T47D (cell line): Measurements from ENCODE around the gene TOR1A.

Experiments used
- DNase-seq, 2 experiments: peaks; one replicate each; pipeline versions ENCODE4 v3.0.0 to v3.0.0-alpha.2; 2011 to 2012; ENCODE audit warnings: low read depth in 1 of 2, low spot score in 1 of 2
- JUND ChIP-seq: IDR thresholded peaks from 2 replicates; pipeline ENCODE4 v1.6.1; 2012; ENCODE audit warnings: low read depth
- in situ Hi-C: cut with HindIII; loops from 2 replicates; pipeline ENCODE4 v1.10.0; 2016; ENCODE audit warnings: low sequenced_read_pairs, low pct_unique_long_range_greater_than_20kb

TOR1A gene

GRCh38 chr9:129863059-129863690, 39.2 kb upstream of the TOR1A start:
- in situ Hi-C loops, result no loop called here
- no peak for TF ChIP-seq JUND
- no peak for DNase-seq

DNA sequence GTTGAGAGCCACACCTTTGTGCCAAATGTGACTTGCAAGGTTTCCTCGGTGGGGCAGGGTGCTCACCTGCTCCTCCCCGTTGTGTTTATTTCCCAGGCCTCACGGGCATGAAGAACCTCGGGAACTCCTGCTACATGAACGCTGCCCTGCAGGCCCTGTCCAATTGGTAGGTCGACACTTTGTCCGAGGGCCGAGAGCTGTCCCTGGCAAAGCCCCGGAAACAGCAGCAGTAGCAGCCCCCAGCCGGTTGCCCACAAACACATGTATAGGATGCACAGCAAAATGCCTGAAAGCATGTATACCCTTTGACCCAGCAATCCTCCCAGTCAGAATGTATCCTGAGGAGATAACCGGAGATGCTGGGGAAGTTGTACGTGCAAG, 37.5 kb upstream of the TOR1A start:
- no peak for TF ChIP-seq JUND
- in situ Hi-C loops, result no loop called here
- DNase-seq, result no peak

DNA sequence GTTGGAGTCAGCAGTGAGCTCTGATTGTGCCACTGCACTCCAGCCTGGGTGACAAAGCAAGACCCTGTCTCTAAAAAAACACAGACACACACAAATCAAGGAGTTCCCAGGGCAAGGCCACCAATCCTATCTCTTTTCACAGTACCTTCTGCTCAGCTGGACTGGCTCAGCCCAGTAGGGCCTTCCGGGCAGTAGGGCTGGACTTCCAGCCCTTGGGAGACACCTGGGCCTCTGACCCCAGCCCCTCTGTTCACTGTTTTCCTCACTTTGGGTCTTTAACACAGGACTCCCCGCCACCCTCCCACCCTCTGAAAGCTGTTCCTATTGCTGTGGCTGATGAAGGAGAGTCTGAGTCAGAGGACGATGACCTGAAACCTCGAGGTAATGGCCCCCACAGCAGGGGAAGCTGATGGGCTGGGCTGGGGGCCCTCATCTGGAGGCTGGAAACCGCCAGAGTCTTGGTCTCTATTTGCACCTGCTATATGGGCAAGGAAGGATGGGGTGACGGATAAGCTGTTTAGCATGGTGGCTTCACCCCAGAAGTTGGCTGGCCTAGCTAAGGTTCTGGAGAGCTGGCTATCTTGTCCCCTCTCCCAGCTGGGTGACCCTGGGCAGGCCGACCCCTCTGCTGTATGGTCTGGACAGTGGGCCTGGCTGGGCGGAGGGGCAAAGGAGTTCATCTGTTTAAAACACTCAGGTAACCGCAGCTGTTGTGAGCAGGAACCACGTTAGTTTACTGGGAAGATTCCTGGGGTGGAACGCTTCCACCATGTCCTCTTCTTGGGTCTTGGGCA, 36.9 kb upstream of the TOR1A start:
- no peak for TF ChIP-seq JUND
- in situ Hi-C loops, result no loop called here
- no peak for DNase-seq

DNA sequence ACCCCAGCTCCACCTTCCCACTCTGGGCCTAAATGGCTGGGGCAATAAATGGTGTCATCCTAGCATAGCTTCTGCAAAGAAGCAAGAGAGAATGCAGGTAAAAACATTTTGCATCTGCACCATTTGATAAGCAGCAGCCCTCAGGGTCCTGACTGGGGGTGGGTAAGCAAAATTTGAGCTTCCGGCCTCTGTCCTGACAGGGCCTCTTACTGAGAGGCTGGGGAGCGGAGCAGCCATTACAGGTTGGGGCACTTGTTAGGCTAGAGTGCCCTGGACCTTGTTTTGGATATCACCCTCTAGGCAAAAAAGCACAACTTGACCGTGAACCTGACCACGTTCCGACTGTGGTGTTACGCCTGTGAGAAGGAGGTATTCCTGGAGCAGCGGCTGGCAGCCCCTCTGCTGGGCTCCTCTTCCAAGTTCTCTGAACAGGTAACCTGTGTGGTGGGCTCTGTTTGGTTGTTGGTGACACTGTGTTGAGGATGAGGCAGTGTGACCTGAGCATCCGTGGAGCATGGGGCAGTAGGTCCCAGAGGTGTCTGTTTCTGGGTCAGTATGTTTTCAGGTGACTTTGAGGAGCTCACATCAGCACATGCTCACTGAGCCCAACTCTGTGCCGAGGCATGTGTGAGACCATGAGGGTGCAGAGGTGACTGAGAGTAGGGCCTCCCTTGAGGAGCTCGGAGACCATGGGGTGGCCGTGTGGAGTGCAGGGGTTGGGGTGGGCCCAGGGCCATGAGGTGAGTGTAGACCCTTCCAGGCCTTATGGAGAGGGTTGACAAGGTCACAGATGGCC, 34.4 kb upstream of the TOR1A start:
- in situ Hi-C loops, result no loop called here

GRCh38 chr9:129857207-129857606, 33.3 kb upstream of the TOR1A start:
- no peak for TF ChIP-seq JUND
- in situ Hi-C loops, result no loop called here

More for the DNA sequence above, 34.4 kb upstream of the TOR1A start:
- no peak for DNase-seq
- no peak for TF ChIP-seq JUND

DNA sequence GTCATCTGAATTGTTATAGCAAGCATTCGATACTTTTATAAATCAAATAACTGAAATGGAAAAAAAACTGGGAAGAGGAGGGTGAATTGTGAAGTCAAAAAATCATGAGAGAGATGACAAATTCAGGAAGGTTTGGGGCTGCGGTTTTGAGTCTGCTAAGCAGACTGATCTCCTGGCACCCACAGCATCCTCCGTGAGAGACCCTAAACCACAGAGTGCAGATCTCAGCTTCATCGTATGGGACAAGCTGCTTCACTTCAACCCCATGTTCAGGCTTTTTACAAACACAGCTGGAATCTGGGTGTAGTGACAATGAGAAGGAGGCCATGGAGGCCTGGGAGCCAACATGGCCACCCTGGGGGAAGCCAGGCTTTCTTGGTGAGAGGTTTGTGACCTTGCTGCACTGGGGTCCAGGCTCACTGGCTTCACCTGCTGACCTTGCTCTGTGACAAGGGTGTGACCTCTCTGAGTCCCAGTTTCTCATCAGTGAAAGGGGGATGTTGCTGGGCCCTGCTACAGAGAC, 30.7 kb upstream of the TOR1A start:
- TF ChIP-seq JUND, result no peak
- in situ Hi-C loops, result no loop called here
- no peak for DNase-seq

More at GRCh38 chr9:129857207-129857606, 33.3 kb upstream of the TOR1A start:
- DNase-seq, result no peak

GRCh38 chr9:129853614-129854013, 29.7 kb upstream of the TOR1A start:
- in situ Hi-C loops, result no loop called here
- no peak for DNase-seq
- no peak for TF ChIP-seq JUND

- peak in 1 of 2 experiments; percentile 28 for DNase-seq
- in situ Hi-C loops, result no loop called here
- no peak for TF ChIP-seq JUND
Observed at GRCh38 chr9:129852579-129852978, 28.6 kb upstream of the TOR1A start.

DNA sequence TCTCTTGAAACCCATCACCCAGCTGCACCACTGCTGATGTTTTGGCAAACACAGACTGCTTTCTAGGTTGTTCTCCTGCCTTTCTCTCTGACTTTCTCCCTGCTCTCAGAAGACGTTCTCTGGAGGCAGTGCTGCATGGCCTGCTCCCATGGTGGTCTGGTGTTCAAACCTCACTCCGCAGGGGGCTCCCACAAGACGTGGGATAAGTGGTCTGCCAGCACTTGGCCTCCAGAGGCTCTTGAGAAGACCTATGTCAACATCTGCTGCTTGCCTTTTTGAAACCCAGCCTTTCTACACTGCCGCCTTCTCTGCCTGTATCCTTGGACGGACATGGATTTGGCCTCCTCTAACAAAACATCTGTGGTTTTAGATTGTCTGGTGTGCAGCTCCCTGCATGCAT, 27.9 kb upstream of the TOR1A start:
- in situ Hi-C loops, result no loop called here
- TF ChIP-seq JUND, result no peak

GRCh38 chr9:129850821-129851550, 27.1 kb upstream of the TOR1A start:
- DNase-seq, result no peak
- TF ChIP-seq JUND, result no peak
- in situ Hi-C loops, result no loop called here

More for the DNA sequence above, 27.9 kb upstream of the TOR1A start:
- no peak for DNase-seq

GRCh38 chr9:129849901-129850300, 26.0 kb upstream of the TOR1A start:
- in situ Hi-C loops, result no loop called here
- DNase-seq, result no peak
- TF ChIP-seq JUND, result no peak
